HEK293 (cell line): ENCODE results near the gene MAP7.
A peak's percentile ranks its signal among the peaks of the same experiment; 100 is the strongest.

Experiments used
- CTCF ChIA-PET: fragments of 350-600 bp; formaldehyde crosslinking; extraction: SDS; loops from one replicate; lab custom pipeline; 2021; ENCODE audit warnings: antibody characterized with exemption; lab: Yijun Ruan, JAX
- POLR2A ChIA-PET: fragments of 300-600 bp; formaldehyde crosslinking; extraction: SDS; loops from one replicate; lab custom pipeline; 2020; ENCODE audit warnings: antibody characterized with exemption, inconsistent platforms; lab: Yijun Ruan, JAX
- H3K27ac ChIP-seq: fragments of 200-500 bp; sonication (Bioruptor generic); 2 replicates; pipeline ENCODE4 v1.5.1; 2014; ENCODE audit warnings: low read depth, low read length, control low read depth, inconsistent platforms; ENCODE audit errors: extremely low read depth
- H3K36me3 ChIP-seq, 2 experiments: fragments of 200-500 bp in 1 of 2; sonication (Bioruptor generic) in 1 of 2; 1 replicate in 1 of 2; 2 replicates in 1 of 2; pipeline ENCODE4 v1.5.1; 2014 to 2017; ENCODE audit warnings: inconsistent platforms in 2 of 2, low read length in 2 of 2; ENCODE audit not compliant: control insufficient read depth in 2 of 2, insufficient read depth in 1 of 2
- H3K4me1 ChIP-seq: fragments of 200-500 bp; sonication (Bioruptor generic); 2 replicates; pipeline ENCODE4 v1.5.1; 2014; ENCODE audit warnings: mild to moderate bottlenecking, low read length, inconsistent platforms; ENCODE audit not compliant: control insufficient read depth, insufficient read depth
- H3K4me3 ChIP-seq: 2 replicates; pipeline ENCODE4 v1.5.1; 2011; ENCODE audit warnings: low read depth, mild to moderate bottlenecking, control low read depth, low read length, moderate library complexity
- H3K9me3 ChIP-seq: fragments of 200-500 bp; sonication (Bioruptor generic); 2 replicates; pipeline ENCODE4 v1.5.1; 2014; ENCODE audit warnings: low read depth, low read length, inconsistent platforms; ENCODE audit not compliant: control insufficient read depth, insufficient read depth
- BCL11A ChIP-seq: fragments of 450-650 bp; formaldehyde crosslinking; IDR thresholded peaks from 2 replicates; pipeline ENCODE4 v1.5.1; 2016; ENCODE audit warnings: low read depth, missing biosample characterization, missing genetic modification characterization
- HOXD13 ChIP-seq: sonication (generic); formaldehyde crosslinking; IDR thresholded peaks from 2 replicates; pipeline ENCODE4 v1.8.0; 2022; ENCODE audit warnings: missing genetic modification reagents, borderline replicate concordance
- IKZF3 ChIP-seq: fragments of 450-650 bp; IDR thresholded peaks from 2 replicates; pipeline ENCODE4 v1.5.0; 2018; ENCODE audit warnings: missing biosample characterization, mild to moderate bottlenecking, missing genetic modification characterization, moderate library complexity
- KLF7 ChIP-seq: fragments of 450-650 bp; formaldehyde crosslinking; IDR thresholded peaks from 2 replicates; pipeline ENCODE4 v1.5.1; 2016; ENCODE audit warnings: missing biosample characterization, missing genetic modification characterization, borderline replicate concordance
- KLF8 ChIP-seq: fragments of 450-650 bp; formaldehyde crosslinking; IDR thresholded peaks from 2 replicates; pipeline ENCODE4 v1.5.1; 2016; ENCODE audit warnings: missing biosample characterization, missing genetic modification characterization
- OSR2 ChIP-seq: fragments of 450-650 bp; formaldehyde crosslinking; IDR thresholded peaks from 2 replicates; pipeline ENCODE4 v1.5.1; 2016; ENCODE audit warnings: missing biosample characterization, missing genetic modification characterization
- PRDM1 ChIP-seq: fragments of 450-650 bp; formaldehyde crosslinking; IDR thresholded peaks from 2 replicates; pipeline ENCODE4; 2016; ENCODE audit warnings: missing biosample characterization, missing genetic modification characterization
- ZNF10 ChIP-seq: fragments of 450-650 bp; formaldehyde crosslinking; IDR thresholded peaks from 2 replicates; pipeline ENCODE4 v1.5.1; 2017; ENCODE audit warnings: missing biosample characterization, missing genetic modification characterization
- ZNF146 ChIP-seq: fragments of 450-650 bp; formaldehyde crosslinking; IDR thresholded peaks from 2 replicates; pipeline ENCODE4 v1.5.1; 2016; ENCODE audit warnings: missing biosample characterization, missing genetic modification characterization
- ZNF175 ChIP-seq: fragments of 450-650 bp; formaldehyde crosslinking; IDR thresholded peaks from 2 replicates; pipeline ENCODE4 v1.5.1; 2016; ENCODE audit warnings: missing biosample characterization, missing genetic modification characterization
- ZNF23 ChIP-seq: fragments of 450-650 bp; formaldehyde crosslinking; IDR thresholded peaks from 2 replicates; pipeline ENCODE4 v1.5.1; 2016; ENCODE audit warnings: missing biosample characterization, missing genetic modification characterization, borderline replicate concordance
- ZNF274 ChIP-seq, 2 experiments: fragments of 200-500 bp in 1 of 2; fragments of 450-650 bp in 1 of 2; sonication (Bioruptor generic) in 1 of 2; formaldehyde crosslinking in 1 of 2; IDR thresholded peaks; 2 replicates each; pipeline versions ENCODE4 v1.5.1 to v1.6.1; 2014 to 2016; ENCODE audit warnings: borderline replicate concordance in 1 of 2, inconsistent platforms in 1 of 2, low read length in 1 of 2, missing biosample characterization in 1 of 2, missing genetic modification characterization in 1 of 2
- ZNF324 ChIP-seq: fragments of 450-650 bp; formaldehyde crosslinking; IDR thresholded peaks from 2 replicates; pipeline ENCODE4 v1.5.1; 2016; ENCODE audit warnings: missing biosample characterization, missing genetic modification characterization
- ZNF513 ChIP-seq: fragments of 450-650 bp; IDR thresholded peaks from 2 replicates; pipeline ENCODE4 v1.5.1; 2018; ENCODE audit warnings: missing biosample characterization, missing genetic modification characterization
- ZNF514 ChIP-seq: fragments of 450-650 bp; formaldehyde crosslinking; IDR thresholded peaks from 2 replicates; pipeline ENCODE4 v1.5.1; 2016; ENCODE audit warnings: missing biosample characterization, missing genetic modification characterization
- ZNF544 ChIP-seq: fragments of 450-650 bp; formaldehyde crosslinking; IDR thresholded peaks from 2 replicates; pipeline ENCODE4 v1.5.0; 2017; ENCODE audit warnings: missing biosample characterization, missing genetic modification characterization
- ZNF558 ChIP-seq: fragments of 450-650 bp; formaldehyde crosslinking; IDR thresholded peaks from 2 replicates; pipeline ENCODE4 v1.5.1; 2016; ENCODE audit warnings: missing biosample characterization, missing genetic modification characterization
- ZNF560 ChIP-seq: fragments of 450-650 bp; formaldehyde crosslinking; IDR thresholded peaks from 2 replicates; pipeline ENCODE4 v1.5.1; 2017; ENCODE audit warnings: missing biosample characterization, missing genetic modification characterization, borderline replicate concordance
- ZNF660 ChIP-seq: fragments of 450-650 bp; IDR thresholded peaks from 2 replicates; pipeline ENCODE4 v1.5.1; 2018; ENCODE audit warnings: missing biosample characterization, mild to moderate bottlenecking, missing genetic modification characterization
- ZNF701 ChIP-seq: fragments of 450-650 bp; formaldehyde crosslinking; IDR thresholded peaks from 2 replicates; pipeline ENCODE4 v1.5.1; 2016; ENCODE audit warnings: missing biosample characterization, missing genetic modification characterization
- ZNF707 ChIP-seq: fragments of 450-650 bp; formaldehyde crosslinking; IDR thresholded peaks from 2 replicates; pipeline ENCODE4 v1.5.1; 2016; ENCODE audit warnings: missing biosample characterization, missing genetic modification characterization
- ZNF76 ChIP-seq: fragments of 450-650 bp; formaldehyde crosslinking; IDR thresholded peaks from 2 replicates; pipeline ENCODE4; 2016; ENCODE audit warnings: low read depth, missing biosample characterization, missing genetic modification characterization, borderline replicate concordance
- ZNF777 ChIP-seq: fragments of 450-650 bp; formaldehyde crosslinking; IDR thresholded peaks from 2 replicates; pipeline ENCODE4 v1.5.1; 2017; ENCODE audit warnings: missing biosample characterization, missing genetic modification characterization, borderline replicate concordance
- ZNF785 ChIP-seq: fragments of 450-650 bp; formaldehyde crosslinking; IDR thresholded peaks from 2 replicates; pipeline ENCODE4 v1.5.1; 2016; ENCODE audit warnings: missing biosample characterization, missing genetic modification characterization
- ZNF837 ChIP-seq: fragments of 450-650 bp; formaldehyde crosslinking; IDR thresholded peaks from 2 replicates; pipeline ENCODE4 v1.5.1; 2016; ENCODE audit warnings: missing biosample characterization, missing genetic modification characterization
- TF ChIP-seq, protein P1 (sequence below): fragments of 450-650 bp; formaldehyde crosslinking; IDR thresholded peaks from 2 replicates; pipeline ENCODE4 v1.5.1; 2017; ENCODE audit warnings: missing biosample characterization, missing genetic modification characterization
- TF ChIP-seq, protein P2 (sequence below): fragments of 450-650 bp; formaldehyde crosslinking; IDR thresholded peaks from 2 replicates; pipeline ENCODE4 v1.5.1; 2017; ENCODE audit warnings: missing biosample characterization, missing genetic modification characterization
- TF ChIP-seq, protein P3 (sequence below): fragments of 450-650 bp; IDR thresholded peaks from 2 replicates; pipeline ENCODE4 v1.5.1; 2018; ENCODE audit warnings: missing biosample characterization, mild to moderate bottlenecking, missing genetic modification characterization
- TF ChIP-seq, protein P4 (sequence below): fragments of 450-650 bp; formaldehyde crosslinking; IDR thresholded peaks from 2 replicates; pipeline ENCODE4 v1.5.1; 2017; ENCODE audit warnings: missing biosample characterization, missing genetic modification characterization

The MAP7 gene

GRCh38 chr6:136359851-136360250 is 190.4 kb downstream of the MAP7 start:
- Histone ChIP-seq H3K9me3 (no peaks in the 10 kb centered on the region), H3K4me3 (no peak overlapping the region), H3K4me1 (no peaks in the 10 kb centered on the region), H3K27ac (no peak overlapping the region), H3K36me3 (peaks cover 12 to 71% of the 10 kb centered on the region in 2 experiments)
- ChIA-PET POLR2A (no interaction called here), CTCF (interaction anchor here (0.8 to 1.5 kb wide), 2 partner anchors 27 to 1940 kb away, joined by 3 to 8 read pairs; no protein-coding TSS in a partner anchor)
- TF ChIP-seq, protein P1, sequence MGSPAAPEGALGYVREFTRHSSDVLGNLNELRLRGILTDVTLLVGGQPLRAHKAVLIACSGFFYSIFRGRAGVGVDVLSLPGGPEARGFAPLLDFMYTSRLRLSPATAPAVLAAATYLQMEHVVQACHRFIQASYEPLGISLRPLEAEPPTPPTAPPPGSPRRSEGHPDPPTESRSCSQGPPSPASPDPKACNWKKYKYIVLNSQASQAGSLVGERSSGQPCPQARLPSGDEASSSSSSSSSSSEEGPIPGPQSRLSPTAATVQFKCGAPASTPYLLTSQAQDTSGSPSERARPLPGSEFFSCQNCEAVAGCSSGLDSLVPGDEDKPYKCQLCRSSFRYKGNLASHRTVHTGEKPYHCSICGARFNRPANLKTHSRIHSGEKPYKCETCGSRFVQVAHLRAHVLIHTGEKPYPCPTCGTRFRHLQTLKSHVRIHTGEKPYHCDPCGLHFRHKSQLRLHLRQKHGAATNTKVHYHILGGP (tag by site-specific recombination): no peak
- TF ChIP-seq ZNF514 (tag by site-specific recombination) (no peak), ZNF274 (IDR thresholded peaks at IDR 0.05; ENCODE audit: low read length) (no peak), ZNF274 (tag by site-specific recombination; IDR thresholded peaks at IDR 0.05; ENCODE audit: borderline replicate concordance) (no peak), OSR2 (no peak), ZNF837 (no peak), ZNF513 (no peak), ZNF544 (tag by site-specific recombination) (no peak), ZNF785 (tag by site-specific recombination) (no peak), ZNF10 (tag by site-specific recombination) (no peak), KLF8 (no peak), ZNF560 (tag by site-specific recombination) (no peak), PRDM1 (tag by site-specific recombination) (no peak), BCL11A (tag by site-specific recombination) (no peak)
- TF ChIP-seq, protein P2, sequence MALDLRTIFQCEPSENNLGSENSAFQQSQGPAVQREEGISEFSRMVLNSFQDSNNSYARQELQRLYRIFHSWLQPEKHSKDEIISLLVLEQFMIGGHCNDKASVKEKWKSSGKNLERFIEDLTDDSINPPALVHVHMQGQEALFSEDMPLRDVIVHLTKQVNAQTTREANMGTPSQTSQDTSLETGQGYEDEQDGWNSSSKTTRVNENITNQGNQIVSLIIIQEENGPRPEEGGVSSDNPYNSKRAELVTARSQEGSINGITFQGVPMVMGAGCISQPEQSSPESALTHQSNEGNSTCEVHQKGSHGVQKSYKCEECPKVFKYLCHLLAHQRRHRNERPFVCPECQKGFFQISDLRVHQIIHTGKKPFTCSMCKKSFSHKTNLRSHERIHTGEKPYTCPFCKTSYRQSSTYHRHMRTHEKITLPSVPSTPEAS: no peak
- TF ChIP-seq, protein P3, sequence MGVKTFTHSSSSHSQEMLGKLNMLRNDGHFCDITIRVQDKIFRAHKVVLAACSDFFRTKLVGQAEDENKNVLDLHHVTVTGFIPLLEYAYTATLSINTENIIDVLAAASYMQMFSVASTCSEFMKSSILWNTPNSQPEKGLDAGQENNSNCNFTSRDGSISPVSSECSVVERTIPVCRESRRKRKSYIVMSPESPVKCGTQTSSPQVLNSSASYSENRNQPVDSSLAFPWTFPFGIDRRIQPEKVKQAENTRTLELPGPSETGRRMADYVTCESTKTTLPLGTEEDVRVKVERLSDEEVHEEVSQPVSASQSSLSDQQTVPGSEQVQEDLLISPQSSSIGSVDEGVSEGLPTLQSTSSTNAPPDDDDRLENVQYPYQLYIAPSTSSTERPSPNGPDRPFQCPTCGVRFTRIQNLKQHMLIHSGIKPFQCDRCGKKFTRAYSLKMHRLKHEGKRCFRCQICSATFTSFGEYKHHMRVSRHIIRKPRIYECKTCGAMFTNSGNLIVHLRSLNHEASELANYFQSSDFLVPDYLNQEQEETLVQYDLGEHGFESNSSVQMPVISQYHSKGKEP: no peak

- no peak overlapping the region for H3K4me3 ChIP-seq
- H3K4me1 ChIP-seq: peaks cover 6% of the 10 kb centered on the region; the same call in 1 of the 2 replicates
- POLR2A ChIA-PET: no interaction called here
- peaks cover 7% of the 10 kb centered on the region in 2 experiments for H3K36me3 ChIP-seq
- H3K27ac ChIP-seq: no peak overlapping the region
- no peaks in the 10 kb centered on the region for H3K9me3 ChIP-seq
- CTCF ChIA-PET: interaction anchor here (0.5 to 1.1 kb wide), 5 partner anchors 13 to 200 kb away, joined by 3 to 13 read pairs (median 4); no protein-coding TSS in a partner anchor
- TF ChIP-seq ZNF558 (tag by site-specific recombination): no peak
- no peak for TF ChIP-seq ZNF777 (tag by site-specific recombination)
- TF ChIP-seq ZNF23 (tag by site-specific recombination): no peak
- TF ChIP-seq ZNF10 (tag by site-specific recombination): no peak
- no peak for TF ChIP-seq KLF7
- no peak for TF ChIP-seq ZNF701
- TF ChIP-seq, protein P4, sequence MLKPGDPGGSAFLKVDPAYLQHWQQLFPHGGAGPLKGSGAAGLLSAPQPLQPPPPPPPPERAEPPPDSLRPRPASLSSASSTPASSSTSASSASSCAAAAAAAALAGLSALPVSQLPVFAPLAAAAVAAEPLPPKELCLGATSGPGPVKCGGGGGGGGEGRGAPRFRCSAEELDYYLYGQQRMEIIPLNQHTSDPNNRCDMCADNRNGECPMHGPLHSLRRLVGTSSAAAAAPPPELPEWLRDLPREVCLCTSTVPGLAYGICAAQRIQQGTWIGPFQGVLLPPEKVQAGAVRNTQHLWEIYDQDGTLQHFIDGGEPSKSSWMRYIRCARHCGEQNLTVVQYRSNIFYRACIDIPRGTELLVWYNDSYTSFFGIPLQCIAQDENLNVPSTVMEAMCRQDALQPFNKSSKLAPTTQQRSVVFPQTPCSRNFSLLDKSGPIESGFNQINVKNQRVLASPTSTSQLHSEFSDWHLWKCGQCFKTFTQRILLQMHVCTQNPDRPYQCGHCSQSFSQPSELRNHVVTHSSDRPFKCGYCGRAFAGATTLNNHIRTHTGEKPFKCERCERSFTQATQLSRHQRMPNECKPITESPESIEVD (tag by site-specific recombination): 0 out of 2 replicates have a peak, but pooled peaks have one; percentile 10
- TF ChIP-seq OSR2: peak; percentile 68
- TF ChIP-seq ZNF660 (tag by site-specific recombination): 0 out of 2 replicates have a peak, but pooled peaks have one; percentile 27
- TF ChIP-seq ZNF707: no peak
- TF ChIP-seq ZNF324 (tag by site-specific recombination): no peak
- peak; percentile 38; the same call in 1 of the 2 replicates for TF ChIP-seq IKZF3 (tag by site-specific recombination)
- TF ChIP-seq HOXD13 (CRISPR knock-in tag): no peak
- no peak for TF ChIP-seq ZNF76 (tag by site-specific recombination)
- TF ChIP-seq ZNF146 (tag by site-specific recombination): no peak
- no peak for TF ChIP-seq ZNF175
Observed at GRCh38 chr6:136351518-136352110, 198.6 kb downstream of the MAP7 start.
